ENCODE measurements around the gene FKBP15.

The FKBP15 gene

GRCh38 chr9:113187929-113188595 is 33.0 kb downstream of the FKBP15 start:
- intact Hi-C loops (cut with DNase I), result no loop called here
- peak in 41 of 42 donors; percentile 22 to 85 (median 63) for DNase-seq

- DNase-seq, result no peak
- intact Hi-C loops (cut with DNase I), result no loop called here
Observed at GRCh38 chr9:113186137-113186755, 34.8 kb downstream of the FKBP15 start.

GRCh38 chr9:113185271-113185670 is 35.8 kb downstream of the FKBP15 start:
- no peak for DNase-seq
- intact Hi-C loops (cut with DNase I), result no loop called here

- DNase-seq, result no peak
- intact Hi-C loops (cut with DNase I), result no loop called here
Observed at GRCh38 chr9:113184539-113184938, 36.5 kb downstream of the FKBP15 start.

DNA sequence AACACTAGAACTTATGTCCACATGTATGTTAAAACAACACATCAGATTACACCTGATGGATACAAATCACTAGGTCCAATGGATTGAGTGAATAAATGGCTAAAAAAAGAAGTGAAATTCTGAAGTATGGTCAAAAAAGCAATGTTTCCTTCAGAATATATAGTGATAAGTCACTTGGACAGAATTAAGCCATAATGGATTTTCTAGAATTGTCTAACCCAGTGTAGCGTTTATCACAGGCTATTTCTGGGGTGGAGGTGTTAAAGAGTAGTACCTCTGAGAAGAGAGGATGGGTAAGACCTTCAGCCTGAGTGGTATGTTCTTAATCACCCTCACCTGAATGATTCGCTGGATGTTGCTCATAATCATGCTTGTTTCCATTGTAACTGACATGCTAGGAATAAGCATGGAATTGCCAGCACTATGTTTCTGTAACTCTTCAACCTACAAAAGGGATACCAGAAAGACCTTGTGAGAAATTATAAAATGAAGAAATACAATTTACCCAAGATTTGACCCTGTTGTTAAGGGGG is 37.1 kb downstream of the FKBP15 start:
- no peak for DNase-seq
- intact Hi-C loops (cut with DNase I), result no loop called here

DNA sequence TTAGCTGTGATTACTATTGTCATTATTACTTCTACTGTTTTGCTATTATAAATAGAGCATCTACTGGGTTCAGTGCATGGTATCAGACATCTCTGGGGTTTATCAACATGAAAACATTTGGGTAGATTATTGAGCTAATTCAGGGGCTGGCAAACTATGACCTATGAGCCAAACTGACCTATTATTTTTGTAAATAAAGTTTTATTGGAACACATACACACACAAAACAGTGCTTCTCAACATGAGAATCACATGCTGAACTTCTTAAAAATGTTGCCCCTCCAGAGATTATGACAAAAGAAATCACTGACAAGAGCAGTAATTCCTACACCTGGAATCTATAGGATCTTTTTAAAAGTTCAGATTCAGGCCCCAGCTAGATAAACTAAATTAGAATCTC is 39.9 kb downstream of the FKBP15 start:
- intact Hi-C loops (cut with DNase I), result no loop called here
- DNase-seq, result no peak

- no peak for DNase-seq
- intact Hi-C loops (cut with DNase I), result no loop called here
Observed at GRCh38 chr9:113179839-113180238, 41.2 kb downstream of the FKBP15 start.

- no peak for DNase-seq
- intact Hi-C loops (cut with DNase I), result no loop called here
Observed at GRCh38 chr9:113178087-113178486, 43.0 kb downstream of the FKBP15 start.

- DNase-seq, result no peak
- intact Hi-C loops (cut with DNase I), result no loop called here
Observed at GRCh38 chr9:113177251-113177650, 43.8 kb downstream of the FKBP15 start.

DNA sequence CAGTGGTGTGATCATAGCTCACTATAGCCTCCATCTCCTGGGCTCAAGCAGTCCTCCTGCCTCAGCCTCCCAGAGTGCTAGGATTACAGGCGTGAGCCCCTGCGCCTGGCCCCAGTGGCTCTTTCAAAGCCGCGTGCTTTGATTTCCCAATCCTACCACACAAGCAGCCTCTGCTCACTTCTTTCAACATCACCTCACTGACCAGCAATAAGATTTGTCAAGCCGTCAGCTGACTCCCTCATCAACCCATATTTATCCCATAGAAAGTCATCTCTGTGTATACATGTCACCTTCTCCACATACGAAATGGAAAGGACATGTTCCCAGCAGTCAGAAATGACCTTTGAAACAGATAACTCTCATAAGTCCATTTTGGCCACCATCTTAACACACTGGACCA is 44.3 kb downstream of the FKBP15 start:
- intact Hi-C loops (cut with DNase I), result no loop called here

DNA sequence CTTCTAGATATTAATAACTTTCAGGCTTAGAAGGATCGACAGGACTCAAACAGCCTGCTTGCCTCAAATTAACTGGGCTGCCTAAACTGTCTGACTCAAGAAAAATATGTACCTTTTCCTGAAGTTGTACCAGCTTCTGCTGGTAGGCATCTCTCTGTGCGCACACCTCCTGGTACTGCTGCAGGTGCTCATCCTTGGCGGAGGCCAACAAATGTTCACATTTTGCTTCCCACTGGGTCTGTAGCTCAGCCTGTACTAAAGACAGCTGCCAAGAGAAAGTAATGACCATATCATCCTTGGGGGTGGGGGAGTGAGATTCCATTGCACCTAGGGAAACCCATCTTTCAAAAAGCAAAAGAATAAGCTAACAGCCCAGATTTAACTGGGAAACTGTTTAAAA is 47.7 kb downstream of the FKBP15 start:
- intact Hi-C loops (cut with DNase I), result no loop called here
- no peak for DNase-seq

More for the DNA sequence above, 44.3 kb downstream of the FKBP15 start:
- DNase-seq, result no peak

- DNase-seq, result no peak
- intact Hi-C loops (cut with DNase I), result no loop called here
Observed at GRCh38 chr9:113168809-113169208, 52.3 kb downstream of the FKBP15 start.

- no peak for DNase-seq
- intact Hi-C loops (cut with DNase I), result no loop called here
Observed at GRCh38 chr9:113166039-113166438, 55.0 kb downstream of the FKBP15 start.

DNA sequence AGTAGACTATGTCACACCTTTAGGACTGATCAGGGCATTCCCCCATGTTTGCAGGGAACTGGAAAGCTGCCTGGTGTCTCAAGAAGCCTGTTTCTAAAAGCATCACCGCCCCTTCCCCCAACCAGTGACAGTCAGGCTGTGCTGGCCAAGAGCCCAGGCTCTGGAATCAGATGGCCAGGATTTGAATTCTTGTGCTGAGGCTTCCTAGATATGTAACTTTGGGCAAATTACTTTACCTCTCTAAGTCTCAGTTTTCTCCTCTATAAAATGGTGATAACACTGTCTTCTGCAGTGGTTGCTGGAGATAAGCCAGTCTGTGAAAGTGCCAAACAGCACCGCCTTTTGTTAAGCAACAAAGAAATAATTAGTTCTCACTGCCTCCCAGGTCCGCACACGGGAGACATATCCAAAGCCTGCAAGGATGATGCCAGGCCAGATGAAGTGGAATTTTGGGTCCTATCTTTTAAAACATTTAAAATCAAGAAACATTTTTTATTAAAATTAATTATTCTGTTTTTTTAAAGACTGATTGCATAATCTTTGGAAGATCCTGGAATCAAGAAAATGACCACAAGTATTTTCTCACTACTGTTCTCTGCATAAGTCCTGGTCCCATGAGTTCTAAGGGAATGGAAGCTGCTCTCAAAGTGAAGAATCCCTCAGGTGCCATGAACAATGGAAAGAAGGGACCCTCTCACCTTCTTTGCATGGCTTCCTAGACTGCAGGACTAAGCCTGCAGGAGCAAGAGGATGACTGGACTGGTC is 56.4 kb downstream of the FKBP15 start:
- intact Hi-C loops (cut with DNase I), result no loop called here
- DNase-seq, result peak in 41 of 42 donors; percentile 34 to 86 (median 70)

DNA sequence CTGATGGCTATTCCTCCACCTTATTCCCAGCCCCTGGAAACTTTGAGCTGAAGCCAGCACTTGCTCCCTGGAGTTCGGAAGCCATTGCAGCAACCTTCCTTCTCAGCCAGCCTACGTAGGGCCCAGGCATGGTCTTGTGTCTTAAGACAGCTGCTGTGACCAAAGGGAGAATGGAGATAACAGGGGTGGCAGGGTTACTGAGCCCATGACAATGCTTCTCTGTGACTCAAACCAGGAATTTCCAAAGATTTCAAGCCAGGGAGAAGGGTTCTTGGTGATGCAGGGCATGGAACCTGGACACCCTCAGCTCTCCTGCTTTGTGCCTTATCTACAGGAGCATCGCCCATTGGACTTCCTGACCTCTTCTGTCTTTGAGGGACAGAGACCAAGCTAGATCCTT is 58.1 kb downstream of the FKBP15 start:
- intact Hi-C loops (cut with DNase I), result no loop called here
- no peak for DNase-seq

GRCh38 chr9:113160571-113160970 is 60.5 kb downstream of the FKBP15 start:
- no peak for DNase-seq
- intact Hi-C loops (cut with DNase I), result no loop called here

DNA sequence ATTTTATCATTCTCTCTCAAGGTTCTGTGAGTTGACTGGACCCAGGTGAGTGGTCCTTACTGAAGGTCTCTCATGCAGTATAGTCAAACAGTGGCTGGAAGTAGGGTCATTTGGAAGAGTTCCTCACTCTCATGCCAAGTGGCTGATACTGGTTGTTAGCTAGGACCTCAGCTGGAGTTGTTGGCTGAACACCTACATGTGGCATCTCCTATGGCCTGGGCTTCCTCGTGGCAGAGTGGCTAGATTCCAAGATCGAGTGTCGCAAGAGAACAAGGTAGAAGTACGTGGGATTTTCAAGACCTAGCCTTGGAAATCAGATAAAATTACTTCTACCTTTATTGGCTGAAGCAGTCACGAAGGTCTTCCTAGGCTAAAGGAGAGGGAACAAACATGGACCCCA is 62.6 kb downstream of the FKBP15 start:
- intact Hi-C loops (cut with DNase I), result loop anchor here (10.0 kb wide), 1 partner anchor 246 kb away; the partner anchor contains the start of gene ALAD
- DNase-seq, result peak in 1 of 42 donors; percentile 37

GRCh38 chr9:113156880-113157279 is 64.2 kb downstream of the FKBP15 start:
- DNase-seq, result no peak
- intact Hi-C loops (cut with DNase I), result loop anchor here (10.0 kb wide), 1 partner anchor 248 kb away; the partner anchor contains the start of gene ALAD

GRCh38 chr9:113155911-113156588 is 65.0 kb downstream of the FKBP15 start:
- DNase-seq, result peak in 38 of 42 donors; percentile 28 to 89 (median 66)
- intact Hi-C loops (cut with DNase I), result loop anchor here (10.0 kb wide), 1 partner anchor 249 kb away; the partner anchor contains the start of gene ALAD
